ENCODE measurements around the gene FYCO1. TPM values are rescaled to one million over a fixed set of nuclear protein-coding genes. Genes with fewer than 3 reads are reported as not detected.

The FYCO1 gene
- total RNA-seq, 2 experiments from 2014 or later: 14.1 to 14.5 TPM

GRCh38 chr3:45979378-45979777 is 16.2 kb downstream of the FYCO1 start:
- H3K9me3 Mint-ChIP-seq: peaks cover 2% of the 10 kb centered on the region
- no peak for ATAC-seq
- CTCF ChIA-PET: interaction anchor here (1.2 to 6.7 kb wide), 6 partner anchors 10 to 99 kb away, joined by 3 to 51 read pairs (median 11); no protein-coding TSS in a partner anchor
- peaks cover 86% of the 10 kb centered on the region for H3K36me3 Mint-ChIP-seq (ENCODE audit: low read depth)
- H3K4me3 Mint-ChIP-seq: peak overlapping the region; percentile 66
- H3K27ac Mint-ChIP-seq: peak overlapping the region; percentile 78
- no peaks in the 10 kb centered on the region for H3K27me3 Mint-ChIP-seq
- DNase-seq: no peak
- intact Hi-C loops (cut with micrococcal nuclease): loop anchor here (5.0 kb wide), 2 partner anchors 37 to 88 kb away; partner anchors contain the start of gene CXCR6
- POLR2A ChIA-PET: interaction anchor here (0.6 to 6.1 kb wide), 7 partner anchors 10 to 36 kb away, joined by 3 to 61 read pairs (median 4); partner anchors contain the start of genes CXCR6 and FYCO1
- peaks cover 87% of the 10 kb centered on the region for H3K4me1 Mint-ChIP-seq (ENCODE audit: low read depth)
- no peak for TF ChIP-seq CTCF (IDR thresholded peaks at IDR 0.05)

- TF ChIP-seq CTCF (IDR thresholded peaks at IDR 0.05): no peak
- DNase-seq: peak; percentile 90
Measured at GRCh38 chr3:45978006-45978761, 17.4 kb downstream of the FYCO1 start.

GRCh38 chr3:45976191-45977091 is 19.2 kb downstream of the FYCO1 start:
- peak overlapping the region; percentile 1 for H3K4me3 Mint-ChIP-seq
- no peaks in the 10 kb centered on the region for H3K27me3 Mint-ChIP-seq
- no peak for TF ChIP-seq CTCF (IDR thresholded peaks at IDR 0.05)
- H3K9me3 Mint-ChIP-seq: peaks cover 2% of the 10 kb centered on the region
- ATAC-seq (peak; percentile 34), DNase-seq (peak; percentile 69)
- H3K4me1 Mint-ChIP-seq (ENCODE audit: low read depth): peaks cover 85% of the 10 kb centered on the region
- H3K36me3 Mint-ChIP-seq (ENCODE audit: low read depth): peaks cover 71% of the 10 kb centered on the region
- ChIA-PET CTCF (interaction anchor here (0.6 to 6.6 kb wide), 9 partner anchors 10 to 402 kb away, joined by 3 to 43 read pairs (median 4); partner anchors contain the start of gene CXCR6), POLR2A (interaction anchor here (0.8 to 3.9 kb wide), 11 partner anchors 10 to 38 kb away, joined by 3 to 38 read pairs (median 5); no protein-coding TSS in a partner anchor)
- intact Hi-C loops (cut with micrococcal nuclease): loop anchor here (5.0 kb wide), 2 partner anchors 34 to 91 kb away; partner anchors contain the start of gene CXCR6
- peak overlapping the region; percentile 86 for H3K27ac Mint-ChIP-seq

More at GRCh38 chr3:45978006-45978761, 17.4 kb downstream of the FYCO1 start:
- H3K4me3 Mint-ChIP-seq: peak overlapping the region; percentile 66
- intact Hi-C loops (cut with micrococcal nuclease): loop anchor here (5.0 kb wide), 2 partner anchors 36 to 89 kb away; partner anchors contain the start of gene CXCR6
- H3K27me3 Mint-ChIP-seq: no peaks in the 10 kb centered on the region
- H3K9me3 Mint-ChIP-seq: peaks cover 2% of the 10 kb centered on the region
- peaks cover 88% of the 10 kb centered on the region for H3K4me1 Mint-ChIP-seq (ENCODE audit: low read depth)
- POLR2A ChIA-PET: interaction anchor here (1.0 to 3.9 kb wide), 3 partner anchors 12 to 31 kb away, joined by 4 to 38 read pairs (median 5); no protein-coding TSS in a partner anchor
- H3K36me3 Mint-ChIP-seq (ENCODE audit: low read depth): peaks cover 78% of the 10 kb centered on the region
- peak overlapping the region; percentile 96 for H3K27ac Mint-ChIP-seq
- CTCF ChIA-PET: interaction anchor here (0.9 to 6.6 kb wide), 6 partner anchors 12 to 103 kb away, joined by 3 to 43 read pairs (median 5); partner anchors contain the start of gene CXCR6
- ATAC-seq: peak; percentile 17

GRCh38 chr3:45975686-45976085 is 19.9 kb downstream of the FYCO1 start:
- CTCF ChIA-PET: interaction anchor here (1.0 to 6.6 kb wide), 5 partner anchors 10 to 403 kb away, joined by 4 to 43 read pairs (median 6); no protein-coding TSS in a partner anchor
- Mint-ChIP-seq H3K27me3 (no peaks in the 10 kb centered on the region), H3K36me3 (ENCODE audit: low read depth) (peaks cover 71% of the 10 kb centered on the region), H3K4me1 (ENCODE audit: low read depth) (peaks cover 78% of the 10 kb centered on the region), H3K27ac (peak overlapping the region; percentile 86), H3K4me3 (no peak overlapping the region), H3K9me3 (peaks cover 2% of the 10 kb centered on the region)
- TF ChIP-seq CTCF (IDR thresholded peaks at IDR 0.05): no peak
- intact Hi-C loops (cut with micrococcal nuclease): loop anchor here (5.0 kb wide), 2 partner anchors 33 to 92 kb away; partner anchors contain the start of gene CXCR6
- ATAC-seq (no peak), DNase-seq (peak; percentile 22)
- POLR2A ChIA-PET: interaction anchor here (0.8 to 3.9 kb wide), 6 partner anchors 10 to 31 kb away, joined by 3 to 38 read pairs (median 4); no protein-coding TSS in a partner anchor

All from activated CD8-positive, alpha-beta T cell treated with anti-CD3 and anti-CD28 coated beads for 36 hours (primary cell).